Measurements from ENCODE around the gene ANGPT4.
A peak's percentile ranks its signal among the peaks of the same experiment; 100 is the strongest.

The ANGPT4 gene

GRCh38 chr20:839626-840025, 76.5 kb downstream of the ANGPT4 start:
- no peak for TF ChIP-seq CTCF (IDR thresholded peaks at IDR 0.05; ENCODE audit: extremely low read depth, insufficient read depth, missing control alignments)
- no peak for DNase-seq (ENCODE audit: low spot score)
- in situ Hi-C loops (cut with MboI; ENCODE audit: low pct_unique_long_range_greater_than_20kb, low sequenced_read_pairs, unreplicated experiment) = no loop called here

GRCh38 chr20:839015-839414, 77.1 kb downstream of the ANGPT4 start:
- DNase-seq (ENCODE audit: low spot score) = no peak
- no peak for TF ChIP-seq CTCF (IDR thresholded peaks at IDR 0.05; ENCODE audit: extremely low read depth, insufficient read depth, missing control alignments)
- in situ Hi-C loops (cut with MboI; ENCODE audit: low pct_unique_long_range_greater_than_20kb, low sequenced_read_pairs, unreplicated experiment) = no loop called here

GRCh38 chr20:836190-836589, 79.9 kb downstream of the ANGPT4 start:
- TF ChIP-seq CTCF (IDR thresholded peaks at IDR 0.05; ENCODE audit: extremely low read depth, insufficient read depth, missing control alignments) = no peak
- in situ Hi-C loops (cut with MboI; ENCODE audit: low pct_unique_long_range_greater_than_20kb, low sequenced_read_pairs, unreplicated experiment) = no loop called here
- no peak for DNase-seq (ENCODE audit: low spot score)

GRCh38 chr20:835608-836045, 80.5 kb downstream of the ANGPT4 start:
- no peak for DNase-seq (ENCODE audit: low spot score)
- no peak for TF ChIP-seq CTCF (IDR thresholded peaks at IDR 0.05; ENCODE audit: extremely low read depth, insufficient read depth, missing control alignments)
- in situ Hi-C loops (cut with MboI; ENCODE audit: low pct_unique_long_range_greater_than_20kb, low sequenced_read_pairs, unreplicated experiment) = no loop called here

GRCh38 chr20:834151-834746, 81.9 kb downstream of the ANGPT4 start:
- TF ChIP-seq CTCF (IDR thresholded peaks at IDR 0.05; ENCODE audit: extremely low read depth, insufficient read depth, missing control alignments) = no peak
- DNase-seq (ENCODE audit: low spot score) = no peak
- in situ Hi-C loops (cut with MboI; ENCODE audit: low pct_unique_long_range_greater_than_20kb, low sequenced_read_pairs, unreplicated experiment) = no loop called here

GRCh38 chr20:833450-834150, 82.5 kb downstream of the ANGPT4 start, which contains the start of gene FAM110A:
Gene FAM110A (plus strand): TSS chr20:833715. CDS start chr20:844805, 11,090 bp downstream.
- in situ Hi-C loops (cut with MboI; ENCODE audit: low pct_unique_long_range_greater_than_20kb, low sequenced_read_pairs, unreplicated experiment) = no loop called here
- no peak for TF ChIP-seq CTCF (IDR thresholded peaks at IDR 0.05; ENCODE audit: extremely low read depth, insufficient read depth, missing control alignments)
- peak; percentile 96 for DNase-seq (ENCODE audit: low spot score)
